ENCODE measurements around the gene FCN1. TPM values are rescaled to one million over a fixed set of nuclear protein-coding genes. Genes with fewer than 3 reads are reported as not detected.

The FCN1 gene
- total and polyA plus RNA-seq, 9 of the 15 experiments (the other 6 are each of a cell fraction or from before 2014, with no cell fraction given) = not detected

DNA sequence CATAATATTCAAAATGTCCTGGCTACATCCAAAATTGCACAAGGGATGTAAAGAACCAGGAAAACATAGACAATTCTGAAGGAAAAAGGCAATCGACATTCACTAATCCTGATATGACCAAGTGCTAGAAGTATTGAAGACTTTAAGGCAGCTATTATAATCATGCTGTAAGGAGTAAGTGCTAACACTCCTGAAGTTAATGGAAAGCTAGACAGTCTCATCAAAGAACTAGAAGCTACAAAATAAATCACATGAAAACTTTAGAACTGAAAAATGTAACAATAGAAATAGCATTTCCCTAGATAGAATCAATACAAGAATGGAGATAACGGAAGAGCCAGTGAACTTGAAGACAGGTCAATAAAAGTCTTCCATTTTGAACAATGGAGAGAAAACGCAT lies 18.5 kb downstream of the FCN1 start (continued):
- no peak for TF ChIP-seq SMAD2 (IDR thresholded peaks at IDR 0.05; ENCODE audit: low read depth, low read length)
- TF ChIP-seq, protein P1, sequence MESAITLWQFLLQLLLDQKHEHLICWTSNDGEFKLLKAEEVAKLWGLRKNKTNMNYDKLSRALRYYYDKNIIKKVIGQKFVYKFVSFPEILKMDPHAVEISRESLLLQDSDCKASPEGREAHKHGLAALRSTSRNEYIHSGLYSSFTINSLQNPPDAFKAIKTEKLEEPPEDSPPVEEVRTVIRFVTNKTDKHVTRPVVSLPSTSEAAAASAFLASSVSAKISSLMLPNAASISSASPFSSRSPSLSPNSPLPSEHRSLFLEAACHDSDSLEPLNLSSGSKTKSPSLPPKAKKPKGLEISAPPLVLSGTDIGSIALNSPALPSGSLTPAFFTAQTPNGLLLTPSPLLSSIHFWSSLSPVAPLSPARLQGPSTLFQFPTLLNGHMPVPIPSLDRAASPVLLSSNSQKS (CRISPR knock-in tag; IDR thresholded peaks at IDR 0.05) = no peak
- TF ChIP-seq ZNF717 (CRISPR knock-in tag; IDR thresholded peaks at IDR 0.05) = no peak

DNA sequence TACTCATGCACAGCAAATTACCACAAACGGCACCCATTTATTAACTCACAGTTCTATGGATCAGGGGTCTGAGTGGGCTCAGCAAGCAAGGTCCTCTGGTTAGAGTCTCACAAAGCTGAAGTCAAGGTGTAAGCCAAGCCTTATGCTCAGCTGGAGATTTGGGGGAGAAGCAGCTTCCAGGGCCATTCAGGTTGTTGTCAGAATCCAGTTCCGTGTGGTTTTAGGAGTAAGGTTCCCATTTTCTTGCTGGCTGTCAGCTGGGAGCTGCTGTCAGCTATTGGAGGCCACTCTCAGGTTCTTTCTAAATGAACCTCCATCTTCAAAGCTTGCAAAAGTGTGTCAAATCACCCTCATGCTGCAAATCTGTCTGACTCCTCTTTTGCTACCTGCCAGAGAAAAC lies 19.4 kb downstream of the FCN1 start:
- DNase-seq (ENCODE audit: extremely low read depth in 1 of 4, low spot score in 3 of 4) = no peak
- intact Hi-C loops (cut with micrococcal nuclease) = no loop called here
- TF ChIP-seq ZSCAN32 (CRISPR knock-in tag; IDR thresholded peaks at IDR 0.05) (no peak), GABPB2 (CRISPR knock-in tag; conservative IDR thresholded peaks at IDR 0.05) (no peak), MAFK (IDR thresholded peaks at IDR 0.05; ENCODE audit: low read length) (no peak), FOXA3 (CRISPR knock-in tag; conservative IDR thresholded peaks at IDR 0.05 in 1 of 2, IDR thresholded peaks at IDR 0.05 in 1 of 2) (no peak), TGIF2 (CRISPR knock-in tag; IDR thresholded peaks at IDR 0.05) (no peak), RFX7 (CRISPR knock-in tag; IDR thresholded peaks at IDR 0.05) (no peak), HNRNPLL (IDR thresholded peaks at IDR 0.05; ENCODE audit: low read depth, low read length, poor library complexity, severe bottlenecking) (no peak), NFATC3 (IDR thresholded peaks at IDR 0.05) (no peak), FOXP1 (CRISPR knock-in tag; IDR thresholded peaks at IDR 0.05) (no peak), KLF13 (tag; IDR thresholded peaks at IDR 0.05; ENCODE audit: borderline replicate concordance, low read depth) (no peak)
- TF ChIP-seq, protein P2, sequence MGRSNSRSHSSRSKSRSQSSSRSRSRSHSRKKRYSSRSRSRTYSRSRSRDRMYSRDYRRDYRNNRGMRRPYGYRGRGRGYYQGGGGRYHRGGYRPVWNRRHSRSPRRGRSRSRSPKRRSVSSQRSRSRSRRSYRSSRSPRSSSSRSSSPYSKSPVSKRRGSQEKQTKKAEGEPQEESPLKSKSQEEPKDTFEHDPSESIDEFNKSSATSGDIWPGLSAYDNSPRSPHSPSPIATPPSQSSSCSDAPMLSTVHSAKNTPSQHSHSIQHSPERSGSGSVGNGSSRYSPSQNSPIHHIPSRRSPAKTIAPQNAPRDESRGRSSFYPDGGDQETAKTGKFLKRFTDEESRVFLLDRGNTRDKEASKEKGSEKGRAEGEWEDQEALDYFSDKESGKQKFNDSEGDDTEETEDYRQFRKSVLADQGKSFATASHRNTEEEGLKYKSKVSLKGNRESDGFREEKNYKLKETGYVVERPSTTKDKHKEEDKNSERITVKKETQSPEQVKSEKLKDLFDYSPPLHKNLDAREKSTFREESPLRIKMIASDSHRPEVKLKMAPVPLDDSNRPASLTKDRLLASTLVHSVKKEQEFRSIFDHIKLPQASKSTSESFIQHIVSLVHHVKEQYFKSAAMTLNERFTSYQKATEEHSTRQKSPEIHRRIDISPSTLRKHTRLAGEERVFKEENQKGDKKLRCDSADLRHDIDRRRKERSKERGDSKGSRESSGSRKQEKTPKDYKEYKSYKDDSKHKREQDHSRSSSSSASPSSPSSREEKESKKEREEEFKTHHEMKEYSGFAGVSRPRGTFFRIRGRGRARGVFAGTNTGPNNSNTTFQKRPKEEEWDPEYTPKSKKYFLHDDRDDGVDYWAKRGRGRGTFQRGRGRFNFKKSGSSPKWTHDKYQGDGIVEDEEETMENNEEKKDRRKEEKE (IDR thresholded peaks at IDR 0.05; ENCODE audit: borderline replicate concordance in 1 of 2, control insufficient read depth in 1 of 2, low read depth in 2 of 2, low read length in 1 of 2) = no peak
- TF ChIP-seq, protein P3, sequence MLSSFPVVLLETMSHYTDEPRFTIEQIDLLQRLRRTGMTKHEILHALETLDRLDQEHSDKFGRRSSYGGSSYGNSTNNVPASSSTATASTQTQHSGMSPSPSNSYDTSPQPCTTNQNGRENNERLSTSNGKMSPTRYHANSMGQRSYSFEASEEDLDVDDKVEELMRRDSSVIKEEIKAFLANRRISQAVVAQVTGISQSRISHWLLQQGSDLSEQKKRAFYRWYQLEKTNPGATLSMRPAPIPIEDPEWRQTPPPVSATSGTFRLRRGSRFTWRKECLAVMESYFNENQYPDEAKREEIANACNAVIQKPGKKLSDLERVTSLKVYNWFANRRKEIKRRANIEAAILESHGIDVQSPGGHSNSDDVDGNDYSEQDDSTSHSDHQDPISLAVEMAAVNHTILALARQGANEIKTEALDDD (IDR thresholded peaks at IDR 0.05) = no peak
- TF ChIP-seq, protein P4, sequence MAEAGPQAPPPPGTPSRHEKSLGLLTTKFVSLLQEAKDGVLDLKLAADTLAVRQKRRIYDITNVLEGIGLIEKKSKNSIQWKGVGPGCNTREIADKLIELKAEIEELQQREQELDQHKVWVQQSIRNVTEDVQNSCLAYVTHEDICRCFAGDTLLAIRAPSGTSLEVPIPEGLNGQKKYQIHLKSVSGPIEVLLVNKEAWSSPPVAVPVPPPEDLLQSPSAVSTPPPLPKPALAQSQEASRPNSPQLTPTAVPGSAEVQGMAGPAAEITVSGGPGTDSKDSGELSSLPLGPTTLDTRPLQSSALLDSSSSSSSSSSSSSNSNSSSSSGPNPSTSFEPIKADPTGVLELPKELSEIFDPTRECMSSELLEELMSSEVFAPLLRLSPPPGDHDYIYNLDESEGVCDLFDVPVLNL (CRISPR knock-in tag; IDR thresholded peaks at IDR 0.05; ENCODE audit: low read depth) = no peak

More for the DNA sequence above, 19.4 kb downstream of the FCN1 start:
- Histone ChIP-seq H3K9me3 (replicated peaks; ENCODE audit: control insufficient read depth, insufficient read depth, low read depth, low read length) (no peaks in the 10 kb centered on the region), H3K79me2 (ENCODE audit: control insufficient read depth, insufficient read depth, low read length) (no peaks in the 10 kb centered on the region), H3K36me3 (ENCODE audit: control insufficient read depth, insufficient read depth, low read length) (no peaks in the 10 kb centered on the region), H3K27ac (ENCODE audit: extremely low read depth, low read depth, low read length) (no peak overlapping the region), H3K9ac (ENCODE audit: insufficient read depth in 1 of 2, low read depth in 2 of 2, low read length in 2 of 2) (no peak overlapping the region), H3K4me2 (ENCODE audit: insufficient read depth, low read length) (no peak overlapping the region), H2AFZ (ENCODE audit: low read depth, low read length) (no peak overlapping the region), H3K4me1 (replicated peaks in 1 of 2; ENCODE audit: control insufficient read depth in 2 of 2, insufficient read depth in 2 of 2, low read length in 2 of 2) (no peaks in the 10 kb centered on the region), H3K4me3 (no peak overlapping the region), H3K27me3 (ENCODE audit: control insufficient read depth in 2 of 2, insufficient read depth in 2 of 2, low read length in 2 of 2) (peaks cover 0 to 5% of the 10 kb centered on the region in 2 experiments; a peak in 1 of 5 replicates), H4K20me1 (replicated peaks; ENCODE audit: control insufficient read depth, insufficient read depth, low read length) (no peaks in the 10 kb centered on the region), H3K9me1 (ENCODE audit: control insufficient read depth, insufficient read depth, low read length) (no peaks in the 10 kb centered on the region)
- in situ Hi-C loops (cut with MboI) = no loop called here
- WGBS (ENCODE audit: insufficient coverage, low coverage, missing lambda C conversion rate) = 5% methylated on average over 2 of the region's 2 CpGs
- FAIRE-seq (no peak), ATAC-seq (no peak)
- CTCF ChIA-PET (ENCODE audit: low intra/inter-chr PET ratio) = no interaction called here
- POLR2A ChIA-PET = no interaction called here
- no TSS peak for BruUV-seq (replicated peaks)
